Measurements from ENCODE around the gene KCNT1.

- TF ChIP-seq EZH2 (IDR thresholded peaks at IDR 0.05; ENCODE audit: insufficient read depth, low read length) (no peak), CTCF (IDR thresholded peaks at IDR 0.05; ENCODE audit: insufficient read depth, low read depth, low read length) (no peak)
These were observed 93.4 kb downstream of the KCNT1 start for GRCh38 chr9:135795391-135795790.
